Progenitor cell of endocrine pancreas (in vitro differentiated cells): ENCODE results near the gene CNPY4. TPM values are rescaled to one million over a fixed set of nuclear protein-coding genes. Genes with fewer than 3 reads are reported as not detected.
A peak's percentile ranks its signal among the peaks of the same experiment; 100 is the strongest.
"Not testable (repeated sequence)": the region's sequence is repeated elsewhere in the genome, so short reads cannot be mapped to it uniquely, and the experiment has no call there.

Experiments
- DNase-seq: peaks from one replicate; pipeline ENCODE4 v3.0.0; 2021; ENCODE audit warnings: low spot score; ENCODE audit not compliant: unreplicated experiment
- H3K27ac Mint-ChIP-seq: 2 replicates; pipeline ENCODE4 v1.8.0; 2021; ENCODE audit warnings: mild to moderate bottlenecking, moderate library complexity, mixed read lengths
- H3K27me3 Mint-ChIP-seq: 2 replicates; pipeline ENCODE4 v1.8.0; 2021; ENCODE audit warnings: mixed read lengths
- H3K36me3 Mint-ChIP-seq: 2 replicates; pipeline ENCODE4 v1.8.0; 2022; ENCODE audit warnings: mixed read lengths; ENCODE audit not compliant: insufficient read depth
- H3K4me1 Mint-ChIP-seq: 2 replicates; pipeline ENCODE4 v1.8.0; 2021; ENCODE audit warnings: low read depth, mixed read lengths
- H3K4me3 Mint-ChIP-seq: 2 replicates; pipeline ENCODE4 v1.8.0; 2021; ENCODE audit warnings: low read depth, mild to moderate bottlenecking, moderate library complexity, mixed read lengths
- H3K9me3 Mint-ChIP-seq: 2 replicates; pipeline ENCODE4 v1.8.0; 2021; ENCODE audit warnings: low read depth, mixed read lengths
- CTCF ChIP-seq: fragments of 200-600 bp; sonication (generic); IDR thresholded peaks from one replicate; pipeline ENCODE4 v1.5.0; 2021; ENCODE audit warnings: antibody characterized with exemption, mild to moderate bottlenecking; ENCODE audit not compliant: unreplicated experiment
- total RNA-seq: library from RNA; stranded (reverse); gene quantifications from 2 replicates; pipeline ENCODE4 v1.2.1, GENCODE V29; 2021

The CNPY4 gene
- total RNA-seq, 1 donor from 2014 or later, result 25.5 TPM

GRCh38 chr7:100127866-100128636, 8.6 kb downstream of the CNPY4 start:
- Mint-ChIP-seq H3K4me3 (peak overlapping the region; percentile 76), H3K27me3 (peaks cover 9% of the 10 kb centered on the region), H3K36me3 (no peaks in the 10 kb centered on the region), H3K4me1 (peaks cover 5% of the 10 kb centered on the region), H3K27ac (peak overlapping the region; percentile 12), H3K9me3 (no peaks in the 10 kb centered on the region)
- no peak for TF ChIP-seq CTCF
- DNase-seq, result no peak

- no peaks in the 10 kb centered on the region for H3K9me3 Mint-ChIP-seq
- no peak for TF ChIP-seq CTCF
- H3K4me1 Mint-ChIP-seq, result peaks cover 5% of the 10 kb centered on the region
- no peak overlapping the region for H3K27ac Mint-ChIP-seq
- DNase-seq, result no peak
- peaks cover 9% of the 10 kb centered on the region for H3K27me3 Mint-ChIP-seq
- peak overlapping the region; percentile 76 for H3K4me3 Mint-ChIP-seq
- no peaks in the 10 kb centered on the region for H3K36me3 Mint-ChIP-seq
These were observed 9.2 kb downstream of the CNPY4 start for GRCh38 chr7:100128637-100128963.

- H3K4me1 Mint-ChIP-seq, DNase-seq, H3K36me3 Mint-ChIP-seq, H3K27ac Mint-ChIP-seq, H3K4me3 Mint-ChIP-seq, H3K27me3 Mint-ChIP-seq, H3K9me3 Mint-ChIP-seq: not testable (repeated sequence)
These were observed 10.8 kb downstream of the CNPY4 start for GRCh38 chr7:100130220-100130607.

- peak; percentile 86 for DNase-seq
- Mint-ChIP-seq H3K4me1 (peaks cover 5% of the 10 kb centered on the region), H3K4me3 (no peak overlapping the region), H3K27me3 (peaks cover 9% of the 10 kb centered on the region), H3K36me3 (no peaks in the 10 kb centered on the region), H3K9me3 (no peaks in the 10 kb centered on the region), H3K27ac (no peak overlapping the region)
- TF ChIP-seq CTCF, result peak; percentile 93
These were observed 11.4 kb downstream of the CNPY4 start for GRCh38 chr7:100130608-100131453.

- no peak for DNase-seq
- no peaks in the 10 kb centered on the region for H3K36me3 Mint-ChIP-seq
- no peak overlapping the region for H3K4me3 Mint-ChIP-seq
- no peaks in the 10 kb centered on the region for H3K9me3 Mint-ChIP-seq
- peaks cover 1% of the 10 kb centered on the region for H3K4me1 Mint-ChIP-seq
- TF ChIP-seq CTCF, result no peak
- peaks cover 9% of the 10 kb centered on the region for H3K27me3 Mint-ChIP-seq
- no peak overlapping the region for H3K27ac Mint-ChIP-seq
These were observed 12.7 kb downstream of the CNPY4 start for GRCh38 chr7:100132126-100132525.
